B cell (primary cell): ENCODE results near the gene CMIP. TPM values are rescaled to one million over a fixed set of nuclear protein-coding genes. Genes with fewer than 3 reads are reported as not detected.

ENCODE experiments used
- ATAC-seq: fragments of 200-7000 bp; cut with Tn5 transposase; one replicate; pipeline ENCODE4 v1.10.0; 2021; ENCODE audit warnings: low read depth, mild to moderate bottlenecking, moderate number of reproducible peaks, moderate library complexity
- CTCF ChIA-PET: fragments of 350-600 bp; sonication (Branson Sonifier 250); formaldehyde crosslinking; loops from one replicate; lab custom pipeline; 2021; ENCODE audit warnings: antibody characterized with exemption, inconsistent platforms; lab: Charles Lee
- POLR2A ChIA-PET: fragments of 350-600 bp; sonication (Branson Sonifier 250); formaldehyde crosslinking; loops from one replicate; lab custom pipeline; 2021; ENCODE audit warnings: antibody characterized with exemption; lab: Charles Lee
- DNase-seq: peaks from one replicate; pipeline ENCODE4 v3.0.0; 2013
- H2AFZ ChIP-seq: 2 replicates; pipeline ENCODE4 v1.6.1; 2012; ENCODE audit warnings: mild to moderate bottlenecking, low read depth, low read length; ENCODE audit not compliant: insufficient read depth, poor library complexity, severe bottlenecking
- H3K27ac ChIP-seq, 2 donors: 1 replicate in 1 of 2; 2 replicates in 1 of 2; pipeline ENCODE4 v1.5.1; 2012 to 2013; ENCODE audit warnings: low read length in 2 of 2, mild to moderate bottlenecking in 2 of 2, moderate library complexity in 1 of 2
- H3K27me3 ChIP-seq, 4 experiments: fragments of 200-600 bp in 1 of 4; sonication (generic) in 1 of 4; replicated peaks in 1 of 4; 1 replicate in 2 of 4; 2 replicates in 2 of 4; pipeline versions ENCODE4 v1.6.1 to v1.7.0; 2013 to 2016; ENCODE audit warnings: low read length in 3 of 4, mild to moderate bottlenecking in 2 of 4, mixed read lengths in 1 of 4, moderate library complexity in 1 of 4; ENCODE audit not compliant: insufficient read depth in 4 of 4, control insufficient read depth in 3 of 4; ENCODE audit errors: control extremely low read depth in 1 of 4
- H3K36me3 ChIP-seq, 2 experiments: replicated peaks in 1 of 2; 1 replicate in 1 of 2; 2 replicates in 1 of 2; pipeline versions ENCODE4 v1.6.1 to v1.7.1; 2013; ENCODE audit warnings: low read length in 1 of 2; ENCODE audit not compliant: insufficient read depth in 2 of 2, control insufficient read depth in 1 of 2; ENCODE audit errors: control extremely low read depth in 1 of 2, extremely low read depth in 1 of 2
- H3K4me1 ChIP-seq, 2 donors: fragments of 200-600 bp in 1 of 2; sonication (generic) in 1 of 2; 1 replicate in 1 of 2; 2 replicates in 1 of 2; pipeline versions ENCODE4 v1.5.1 to v1.6.1; 2013 to 2017; ENCODE audit warnings: low read length in 2 of 2; ENCODE audit not compliant: control insufficient read depth in 2 of 2, insufficient read depth in 2 of 2
- H3K4me2 ChIP-seq: replicated peaks from 2 replicates; pipeline ENCODE3; 2012; ENCODE audit warnings: mild to moderate bottlenecking, low read depth, low read length; ENCODE audit not compliant: poor library complexity, severe bottlenecking
- H3K4me3 ChIP-seq, 5 experiments: fragments of 200-600 bp in 1 of 5; sonication (generic) in 1 of 5; 1 replicate in 3 of 5; 2 replicates in 2 of 5; pipeline versions ENCODE4 v1.5.1 to v1.7.0; 2011 to 2016; ENCODE audit warnings: low read length in 4 of 5, mild to moderate bottlenecking in 4 of 5, low read depth in 2 of 5, control low read depth in 1 of 5, moderate library complexity in 1 of 5; ENCODE audit not compliant: insufficient read depth in 1 of 5; ENCODE audit errors: control extremely low read depth in 1 of 5, extremely low read depth in 1 of 5
- H3K79me2 ChIP-seq: fragments of 200-600 bp; sonication (generic); one replicate; pipeline ENCODE4 v1.6.0; 2016; ENCODE audit warnings: low read length; ENCODE audit not compliant: control insufficient read depth, insufficient read depth
- H3K9ac ChIP-seq: fragments of 200-600 bp; sonication (generic); 2 replicates; pipeline ENCODE4 v1.6.1; 2017; ENCODE audit warnings: mild to moderate bottlenecking, low read length, moderate library complexity
- H3K9me3 ChIP-seq, 3 donors: one replicate each; pipeline versions ENCODE4 v1.6.1 to v1.7.1; 2013; ENCODE audit warnings: low read length in 2 of 3; ENCODE audit not compliant: control insufficient read depth in 2 of 3, insufficient read depth in 1 of 3; ENCODE audit errors: control extremely low read depth in 1 of 3
- H4K20me1 ChIP-seq: 2 replicates; pipeline ENCODE4 v1.6.0; 2012; ENCODE audit warnings: mild to moderate bottlenecking, low read length; ENCODE audit not compliant: insufficient read depth, control insufficient read depth, poor library complexity, severe bottlenecking
- H3K27ac Mint-ChIP-seq: one replicate; pipeline ENCODE4 v1.8.0; 2021; ENCODE audit warnings: mixed read lengths
- H3K27me3 Mint-ChIP-seq: one replicate; pipeline ENCODE4 v1.8.0; 2021; ENCODE audit warnings: mixed read lengths
- H3K4me1 Mint-ChIP-seq: one replicate; pipeline ENCODE4 v1.8.0; 2021; ENCODE audit warnings: mixed read lengths
- H3K4me3 Mint-ChIP-seq: one replicate; pipeline ENCODE4 v1.8.0; 2021; ENCODE audit warnings: mixed read lengths
- H3K9me3 Mint-ChIP-seq: one replicate; pipeline ENCODE4 v1.8.0; 2022; ENCODE audit warnings: mixed read lengths; ENCODE audit not compliant: insufficient read depth
- EZH2 ChIP-seq: IDR thresholded peaks from 2 replicates; pipeline ENCODE4 v1.6.1; 2012; ENCODE audit warnings: borderline replicate concordance, low read depth, mild to moderate bottlenecking, moderate library complexity, low read length; ENCODE audit not compliant: insufficient read depth, poor library complexity, severe bottlenecking
- WGBS: methylation state at CpG from one replicate; pipeline ENCODE4 v1.1.5; 2013; ENCODE audit warnings: missing lambda C conversion rate; ENCODE audit not compliant: insufficient coverage; 5-methylcytosine and 5-hydroxymethylcytosine counted together
- intact Hi-C: fragments of 100-400 bp; cut with micrococcal nuclease; formaldehyde crosslinking; loops from one replicate; pipeline ENCODE4 v1.10.0; 2022
- polyA plus RNA-seq: library from polyadenylated mRNA; depleted of rRNA; stranded (reverse); fragments of >200 nt; gene quantifications from 2 replicates; pipeline ENCODE4 v1.2.3, GENCODE V29; 2012
- total RNA-seq, 2 donors: library from RNA; stranded (reverse); fragments of 120-200 nt in 1 of 2; gene quantifications; 1 replicate in 1 of 2; 2 replicates in 1 of 2; pipeline versions ENCODE4 v1.2.3 to v1.2.4, GENCODE V29; 2013 to 2022
- TF ChIP-seq, protein P1 (sequence below): fragments of 200-600 bp; IDR thresholded peaks from one replicate; pipeline ENCODE4 v1.8.0; 2022; ENCODE audit warnings: antibody characterized with exemption, mild to moderate bottlenecking

The CMIP gene
- total and polyA plus RNA-seq, 2 donors (not counting 1 experiment from before 2014, with no cell fraction given), result 27.1 to 155 TPM

DNA sequence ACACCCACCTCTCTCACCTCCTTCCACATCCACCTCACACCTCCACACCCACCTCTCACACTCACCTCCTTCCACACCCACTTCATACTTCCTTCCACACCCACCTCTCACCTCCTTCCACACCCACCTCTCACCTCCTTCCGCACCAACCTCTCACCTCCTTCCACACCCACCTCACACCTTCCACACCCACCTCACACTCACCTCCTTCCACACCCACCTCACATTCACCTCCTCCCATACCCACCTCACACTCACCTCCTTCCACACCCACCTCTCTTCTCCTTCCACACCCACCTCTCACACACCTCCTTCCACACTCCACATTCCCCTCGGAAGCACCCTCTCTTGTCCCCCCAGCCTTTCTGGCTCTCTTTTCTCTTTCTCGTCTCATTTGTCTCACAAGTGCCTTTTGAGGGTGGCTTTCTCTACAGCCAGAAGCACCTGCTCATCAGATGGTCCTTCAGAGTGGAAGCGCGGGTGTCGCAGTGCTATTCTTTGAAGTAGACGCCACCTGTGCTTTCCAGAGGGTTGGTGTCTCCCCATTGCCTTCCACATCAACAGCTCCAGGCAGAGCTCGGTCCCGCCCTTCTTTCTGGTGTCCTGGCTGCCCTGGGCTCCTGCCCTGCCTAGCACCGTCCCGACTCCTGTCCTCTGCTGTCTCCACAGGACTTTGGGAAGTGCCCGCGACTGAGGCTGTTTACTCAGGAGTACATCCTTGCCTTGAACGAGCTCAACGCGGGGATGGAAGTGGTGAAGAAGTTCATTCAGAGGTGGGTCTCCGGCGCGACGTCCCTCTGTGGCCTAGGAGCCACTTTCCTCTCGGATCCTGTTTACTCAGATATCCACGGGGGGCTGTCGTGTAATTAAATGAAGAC is 225.1 kb downstream of the CMIP start:
- peaks cover 13% of the 10 kb centered on the region for H3K79me2 ChIP-seq
- POLR2A ChIA-PET, result no interaction called here
- no peak for DNase-seq
- H3K36me3 ChIP-seq, result peaks cover 0 to 63% of the 10 kb centered on the region in 2 experiments
- H3K9ac ChIP-seq, result no peak overlapping the region
- H3K4me3 ChIP-seq, result no peak overlapping the region
- H3K27me3 ChIP-seq, result no peaks in the 10 kb centered on the region
- CTCF ChIA-PET, result no interaction called here
- ATAC-seq, result no peak
- no peaks in the 10 kb centered on the region for H3K4me1 ChIP-seq
- Mint-ChIP-seq H3K4me1 (no peaks in the 10 kb centered on the region), H3K4me3 (no peak overlapping the region), H3K9me3 (no peaks in the 10 kb centered on the region), H3K27ac (no peak overlapping the region), H3K27me3 (no peaks in the 10 kb centered on the region)
- intact Hi-C loops, result no loop called here
- peaks cover 0 to 7% (median 0%) of the 10 kb centered on the region in 3 donors for H3K9me3 ChIP-seq
- TF ChIP-seq, protein P1, sequence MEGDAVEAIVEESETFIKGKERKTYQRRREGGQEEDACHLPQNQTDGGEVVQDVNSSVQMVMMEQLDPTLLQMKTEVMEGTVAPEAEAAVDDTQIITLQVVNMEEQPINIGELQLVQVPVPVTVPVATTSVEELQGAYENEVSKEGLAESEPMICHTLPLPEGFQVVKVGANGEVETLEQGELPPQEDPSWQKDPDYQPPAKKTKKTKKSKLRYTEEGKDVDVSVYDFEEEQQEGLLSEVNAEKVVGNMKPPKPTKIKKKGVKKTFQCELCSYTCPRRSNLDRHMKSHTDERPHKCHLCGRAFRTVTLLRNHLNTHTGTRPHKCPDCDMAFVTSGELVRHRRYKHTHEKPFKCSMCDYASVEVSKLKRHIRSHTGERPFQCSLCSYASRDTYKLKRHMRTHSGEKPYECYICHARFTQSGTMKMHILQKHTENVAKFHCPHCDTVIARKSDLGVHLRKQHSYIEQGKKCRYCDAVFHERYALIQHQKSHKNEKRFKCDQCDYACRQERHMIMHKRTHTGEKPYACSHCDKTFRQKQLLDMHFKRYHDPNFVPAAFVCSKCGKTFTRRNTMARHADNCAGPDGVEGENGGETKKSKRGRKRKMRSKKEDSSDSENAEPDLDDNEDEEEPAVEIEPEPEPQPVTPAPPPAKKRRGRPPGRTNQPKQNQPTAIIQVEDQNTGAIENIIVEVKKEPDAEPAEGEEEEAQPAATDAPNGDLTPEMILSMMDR, result no peak
- no peak for TF ChIP-seq EZH2
- H3K4me2 ChIP-seq, result no peak overlapping the region
- 93% methylated on average over 23 of the region's 23 CpGs for WGBS
- no peak overlapping the region for H2AFZ ChIP-seq
- no peaks in the 10 kb centered on the region for H4K20me1 ChIP-seq
- no peak overlapping the region for H3K27ac ChIP-seq
